ENCODE measurements around the gene PTPRN2. TPM values are rescaled to one million over a fixed set of nuclear protein-coding genes. Genes with fewer than 3 reads are reported as not detected.
"Not testable (repeated sequence)": the region's sequence is repeated elsewhere in the genome, so short reads cannot be mapped to it uniquely, and the experiment has no call there.

PTPRN2 gene
- polyA plus RNA-seq, 4 donors = 1.6 to 11.7 (median 4.0) TPM

DNA sequence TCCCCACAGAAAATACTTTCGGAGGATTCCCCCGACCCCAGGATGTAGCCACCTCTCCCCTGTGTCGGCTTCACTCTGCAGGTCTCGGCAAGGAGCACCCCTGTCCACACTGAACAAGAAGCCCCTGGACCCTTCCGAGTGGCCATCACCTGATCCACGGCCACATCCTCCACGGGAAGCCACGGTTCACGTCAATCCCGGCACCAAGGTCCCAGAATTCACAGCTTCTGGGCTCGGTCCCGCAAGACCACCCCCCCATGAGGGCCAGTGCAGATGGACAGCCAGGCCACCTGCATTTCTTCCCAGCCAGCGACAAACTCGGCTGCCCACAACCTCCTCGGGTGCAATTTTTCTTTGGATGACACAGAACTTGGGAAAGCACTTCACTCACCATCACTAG, 199.6 kb downstream of the PTPRN2 start:
- 75 to 87% (median 86%) methylated on average over 15 of the region's 15 CpGs for WGBS, 3 donors
- Histone ChIP-seq H3K27me3 (ENCODE audit: control insufficient read depth in 3 of 3, insufficient read depth in 3 of 3, low read length in 3 of 3) (no peaks in the 10 kb centered on the region), H3K9me3 (ENCODE audit: control insufficient read depth in 2 of 2, insufficient read depth in 1 of 2, low read depth in 1 of 2, low read length in 1 of 2) (no peaks in the 10 kb centered on the region), H3K4me1 (ENCODE audit: control insufficient read depth in 3 of 3, insufficient read depth in 2 of 3, low read depth in 1 of 3, low read length in 2 of 3) (no peaks in the 10 kb centered on the region), H3K36me3 (ENCODE audit: control insufficient read depth in 3 of 3, insufficient read depth in 2 of 3, low read depth in 1 of 3, low read length in 3 of 3) (no peaks in the 10 kb centered on the region), H3K27ac (ENCODE audit: low read depth in 1 of 3, low read length in 2 of 3) (no peak overlapping the region), H3K4me3 (ENCODE audit: low read depth in 1 of 3, low read length in 3 of 3) (no peak overlapping the region)
- FAIRE-seq (no peak), DNase-seq (no peak)

DNA sequence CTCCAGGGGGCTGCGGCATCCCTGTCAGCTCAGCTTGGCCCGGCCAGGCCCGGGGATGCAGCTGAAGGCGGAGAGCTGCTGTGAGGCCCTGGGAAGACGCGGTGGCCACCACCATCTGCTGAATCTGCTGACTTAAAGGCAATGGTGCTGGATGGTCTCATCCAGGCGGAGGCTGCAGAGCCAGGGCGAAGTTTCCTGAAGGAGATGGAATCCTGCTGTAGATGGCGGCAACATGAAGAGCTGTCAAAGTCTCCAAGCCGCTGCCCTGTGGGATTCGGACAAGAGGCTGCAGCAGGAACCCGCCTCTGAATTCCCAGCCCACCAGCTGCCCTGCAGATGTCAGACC, 200.1 kb downstream of the PTPRN2 start:
- Histone ChIP-seq H3K9me3 (ENCODE audit: control insufficient read depth in 2 of 2, insufficient read depth in 1 of 2, low read depth in 1 of 2, low read length in 1 of 2) (no peaks in the 10 kb centered on the region), H3K4me3 (ENCODE audit: low read depth in 1 of 3, low read length in 3 of 3) (no peak overlapping the region), H3K27ac (ENCODE audit: low read depth in 1 of 3, low read length in 2 of 3) (no peak overlapping the region), H3K27me3 (ENCODE audit: control insufficient read depth in 3 of 3, insufficient read depth in 3 of 3, low read length in 3 of 3) (no peaks in the 10 kb centered on the region), H3K4me1 (ENCODE audit: control insufficient read depth in 3 of 3, insufficient read depth in 2 of 3, low read depth in 1 of 3, low read length in 2 of 3) (no peaks in the 10 kb centered on the region), H3K36me3 (ENCODE audit: control insufficient read depth in 3 of 3, insufficient read depth in 2 of 3, low read depth in 1 of 3, low read length in 3 of 3) (no peaks in the 10 kb centered on the region)
- no peak for FAIRE-seq
- 55 to 86% (median 71%) methylated on average over 9 to 12 of the region's 12 CpGs for WGBS, 3 donors
- no peak for DNase-seq

DNA sequence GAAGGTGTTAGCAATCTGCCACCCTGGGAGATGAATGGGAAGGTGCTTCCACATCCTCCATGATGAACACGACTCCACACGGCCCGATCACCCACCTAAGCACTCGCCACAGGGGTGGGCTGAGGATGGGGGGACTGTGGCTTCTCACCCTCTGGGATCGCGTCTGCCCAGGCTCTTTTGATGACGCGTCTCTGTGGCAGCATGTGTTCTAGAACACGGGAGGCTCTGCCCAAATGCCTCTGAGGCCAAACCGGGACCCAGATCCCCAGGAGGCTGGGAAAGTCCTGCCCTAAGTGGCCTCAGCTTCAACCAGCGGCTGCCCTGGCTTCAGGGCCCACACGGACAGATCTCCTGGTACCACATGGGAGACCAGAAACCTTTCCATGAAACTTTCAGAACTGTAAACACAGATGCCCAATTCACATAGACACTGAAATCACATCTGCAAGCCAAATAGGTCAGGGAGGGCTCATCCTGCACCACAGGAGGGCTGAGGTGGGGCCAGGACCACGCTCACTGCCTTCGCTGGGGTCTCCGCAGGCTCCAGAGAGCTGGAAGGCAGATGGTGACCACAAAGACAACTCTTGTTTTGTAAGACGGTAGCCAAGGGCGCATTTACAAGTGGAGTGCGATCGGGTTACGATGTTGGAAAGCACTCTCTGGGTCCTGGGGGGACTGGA, 200.6 kb downstream of the PTPRN2 start:
- WGBS, 3 donors = 69 to 87% (median 83%) methylated on average over 20 of the region's 20 CpGs
- H3K4me3 ChIP-seq (ENCODE audit: low read depth in 1 of 3, low read length in 3 of 3) = no peak overlapping the region
- no peaks in the 10 kb centered on the region for H3K36me3 ChIP-seq (ENCODE audit: control insufficient read depth in 3 of 3, insufficient read depth in 2 of 3, low read depth in 1 of 3, low read length in 3 of 3)
- no peaks in the 10 kb centered on the region for H3K27me3 ChIP-seq (ENCODE audit: control insufficient read depth in 3 of 3, insufficient read depth in 3 of 3, low read length in 3 of 3)
- no peak overlapping the region for H3K27ac ChIP-seq (ENCODE audit: low read depth in 1 of 3, low read length in 2 of 3)
- H3K4me1 ChIP-seq (ENCODE audit: control insufficient read depth in 3 of 3, insufficient read depth in 2 of 3, low read depth in 1 of 3, low read length in 2 of 3) = no peaks in the 10 kb centered on the region
- DNase-seq = no peak
- no peaks in the 10 kb centered on the region for H3K9me3 ChIP-seq (ENCODE audit: control insufficient read depth in 2 of 2, insufficient read depth in 1 of 2, low read depth in 1 of 2, low read length in 1 of 2)
- FAIRE-seq = no peak

DNA sequence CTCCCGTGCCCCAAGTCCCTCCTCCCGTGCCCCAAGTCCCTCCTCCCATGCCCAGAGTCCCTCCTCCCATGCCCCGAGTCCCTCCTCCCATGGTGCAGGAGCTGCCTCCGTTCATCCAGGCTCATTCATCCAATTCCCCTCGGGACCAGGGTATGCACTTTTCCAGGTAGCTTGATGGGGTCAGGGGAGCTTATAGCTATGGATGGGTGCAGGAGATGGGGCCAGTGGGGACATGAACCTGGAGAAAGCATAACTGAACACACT, 201.3 kb downstream of the PTPRN2 start:
- 76 to 85% (median 80%) methylated on average over 5 of the region's 5 CpGs for WGBS, 3 donors
- H3K36me3 ChIP-seq (ENCODE audit: control insufficient read depth in 3 of 3, insufficient read depth in 2 of 3, low read depth in 1 of 3, low read length in 3 of 3) = no peaks in the 10 kb centered on the region

DNA sequence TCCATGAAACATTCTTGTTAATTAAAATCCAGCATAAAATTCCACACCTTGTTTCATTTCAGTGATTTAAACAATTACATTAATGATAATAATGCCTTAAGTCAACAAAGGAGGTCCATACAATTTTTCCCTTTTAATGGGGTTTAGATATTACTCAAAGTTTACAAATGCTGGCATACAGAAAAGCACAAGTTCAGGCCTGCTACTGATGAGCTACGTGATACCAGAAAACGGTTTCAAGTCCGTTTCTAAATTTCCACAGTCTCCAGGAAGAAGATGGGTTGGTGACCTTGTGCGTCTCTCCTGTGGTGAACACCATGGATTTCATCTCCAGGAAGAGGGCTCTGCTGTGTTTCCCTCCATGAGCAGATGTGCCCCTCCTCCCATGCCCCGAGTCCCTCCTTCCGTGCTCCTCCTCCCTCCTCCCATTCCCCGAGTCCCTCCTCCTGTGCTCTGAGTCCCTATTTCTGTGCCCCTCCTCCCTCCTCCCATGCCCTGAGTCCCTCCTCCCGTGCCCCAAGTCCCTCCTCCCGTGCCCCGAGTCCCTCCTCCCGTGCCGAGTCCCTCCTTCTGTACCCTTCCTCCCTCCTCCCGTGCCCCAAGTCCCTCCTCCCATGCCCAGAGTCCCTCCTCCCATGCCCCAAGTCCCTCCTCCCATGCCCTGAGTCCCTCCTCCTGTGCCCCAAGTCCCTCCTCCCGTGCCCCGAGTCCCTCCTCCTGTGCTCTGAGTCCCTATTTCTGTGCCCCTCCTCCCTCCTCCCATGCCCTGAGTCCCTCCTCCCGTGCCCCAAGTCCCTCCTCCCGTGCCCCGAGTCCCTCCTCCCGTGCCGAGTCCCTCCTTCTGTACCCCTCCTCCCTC, 201.9 kb downstream of the PTPRN2 start:
- H3K27me3 ChIP-seq (ENCODE audit: control insufficient read depth in 3 of 3, insufficient read depth in 3 of 3, low read length in 3 of 3); H3K36me3 ChIP-seq (ENCODE audit: control insufficient read depth in 3 of 3, insufficient read depth in 2 of 3, low read depth in 1 of 3, low read length in 3 of 3); H3K4me3 ChIP-seq (ENCODE audit: low read depth in 1 of 3, low read length in 3 of 3); DNase-seq; FAIRE-seq; H3K27ac ChIP-seq (ENCODE audit: low read depth in 1 of 3, low read length in 2 of 3); H3K9me3 ChIP-seq (ENCODE audit: control insufficient read depth in 2 of 2, insufficient read depth in 1 of 2, low read depth in 1 of 2, low read length in 1 of 2); H3K4me1 ChIP-seq (ENCODE audit: control insufficient read depth in 3 of 3, insufficient read depth in 2 of 3, low read depth in 1 of 3, low read length in 2 of 3): not testable (repeated sequence)
- 81 to 87% (median 84%) methylated on average over 14 to 18 of the region's 20 CpGs for WGBS, 3 donors

More for the DNA sequence above, 201.3 kb downstream of the PTPRN2 start:
- DNase-seq = no peak
- no peaks in the 10 kb centered on the region for H3K27me3 ChIP-seq (ENCODE audit: control insufficient read depth in 3 of 3, insufficient read depth in 3 of 3, low read length in 3 of 3)
- FAIRE-seq = no peak
- no peaks in the 10 kb centered on the region for H3K4me1 ChIP-seq (ENCODE audit: control insufficient read depth in 3 of 3, insufficient read depth in 2 of 3, low read depth in 1 of 3, low read length in 2 of 3)
- no peak overlapping the region for H3K27ac ChIP-seq (ENCODE audit: low read depth in 1 of 3, low read length in 2 of 3)
- no peak overlapping the region for H3K4me3 ChIP-seq (ENCODE audit: low read depth in 1 of 3, low read length in 3 of 3)
- H3K9me3 ChIP-seq (ENCODE audit: control insufficient read depth in 2 of 2, insufficient read depth in 1 of 2, low read depth in 1 of 2, low read length in 1 of 2) = no peaks in the 10 kb centered on the region

DNA sequence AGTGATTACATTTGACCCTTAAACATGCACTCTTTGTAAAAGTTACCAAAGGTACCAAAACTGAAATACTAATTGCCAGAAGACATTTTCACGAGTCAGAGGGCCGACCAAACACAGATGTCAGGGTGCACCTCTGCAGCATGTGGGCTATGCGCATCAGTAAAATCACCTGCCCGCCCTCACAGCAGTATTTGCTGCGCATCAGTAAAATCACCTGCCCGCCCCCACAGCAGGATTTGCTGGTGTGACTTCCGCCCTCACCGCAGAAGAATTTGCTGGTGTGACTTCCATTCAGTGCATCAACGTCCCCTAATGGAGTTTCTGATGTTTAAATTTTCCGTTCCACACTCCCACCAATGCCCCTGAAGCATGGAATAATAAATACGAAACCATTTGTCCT, 202.9 kb downstream of the PTPRN2 start:
- DNase-seq (no peak), FAIRE-seq (no peak)
- Histone ChIP-seq H3K9me3 (ENCODE audit: control insufficient read depth in 2 of 2, insufficient read depth in 1 of 2, low read depth in 1 of 2, low read length in 1 of 2) (peaks cover 0 to 9% of the 10 kb centered on the region in 2 donors), H3K27me3 (ENCODE audit: control insufficient read depth in 3 of 3, insufficient read depth in 3 of 3, low read length in 3 of 3) (no peaks in the 10 kb centered on the region), H3K4me1 (ENCODE audit: control insufficient read depth in 3 of 3, insufficient read depth in 2 of 3, low read depth in 1 of 3, low read length in 2 of 3) (no peaks in the 10 kb centered on the region), H3K4me3 (ENCODE audit: low read depth in 1 of 3, low read length in 3 of 3) (no peak overlapping the region), H3K36me3 (ENCODE audit: control insufficient read depth in 3 of 3, insufficient read depth in 2 of 3, low read depth in 1 of 3, low read length in 3 of 3) (no peaks in the 10 kb centered on the region), H3K27ac (ENCODE audit: low read depth in 1 of 3, low read length in 2 of 3) (no peak overlapping the region)
- WGBS, 3 donors = 54 to 64% (median 60%) methylated on average over 11 of the region's 11 CpGs

DNA sequence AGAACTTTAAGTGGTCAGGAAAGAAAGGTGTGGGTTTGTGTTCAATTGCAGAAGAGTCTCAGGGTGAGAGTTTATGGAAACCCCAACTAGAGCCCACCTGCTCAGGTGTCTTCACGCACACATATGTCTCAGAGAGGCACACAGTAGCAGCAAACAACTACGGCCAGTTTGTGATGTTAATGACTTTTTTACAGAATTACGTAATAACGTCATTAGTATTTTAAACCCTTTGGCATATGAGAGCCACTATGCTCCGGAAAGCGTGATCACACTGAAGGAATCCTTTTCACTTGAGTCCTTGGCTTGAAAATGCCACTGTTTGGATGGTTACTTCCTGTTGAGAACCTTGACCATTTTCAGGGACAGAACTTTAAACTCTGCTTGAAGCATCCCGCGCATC, 204.0 kb downstream of the PTPRN2 start:
- H3K4me3 ChIP-seq (ENCODE audit: low read depth in 1 of 3, low read length in 3 of 3) = no peak overlapping the region
- no peaks in the 10 kb centered on the region for H3K4me1 ChIP-seq (ENCODE audit: control insufficient read depth in 3 of 3, insufficient read depth in 2 of 3, low read depth in 1 of 3, low read length in 2 of 3)
- peaks cover 0 to 13% of the 10 kb centered on the region in 2 donors for H3K9me3 ChIP-seq (ENCODE audit: control insufficient read depth in 2 of 2, insufficient read depth in 1 of 2, low read depth in 1 of 2, low read length in 1 of 2)
- no peak overlapping the region for H3K27ac ChIP-seq (ENCODE audit: low read depth in 1 of 3, low read length in 2 of 3)
- peaks cover 0 to 3% (median 0%) of the 10 kb centered on the region in 3 donors for H3K27me3 ChIP-seq (ENCODE audit: control insufficient read depth in 3 of 3, insufficient read depth in 3 of 3, low read length in 3 of 3)
- H3K36me3 ChIP-seq (ENCODE audit: control insufficient read depth in 3 of 3, insufficient read depth in 2 of 3, low read depth in 1 of 3, low read length in 3 of 3) = no peaks in the 10 kb centered on the region
- no peak for DNase-seq
- WGBS, 3 donors = 80 to 87% (median 81%) methylated on average over 8 of the region's 8 CpGs
- no peak for FAIRE-seq

DNA sequence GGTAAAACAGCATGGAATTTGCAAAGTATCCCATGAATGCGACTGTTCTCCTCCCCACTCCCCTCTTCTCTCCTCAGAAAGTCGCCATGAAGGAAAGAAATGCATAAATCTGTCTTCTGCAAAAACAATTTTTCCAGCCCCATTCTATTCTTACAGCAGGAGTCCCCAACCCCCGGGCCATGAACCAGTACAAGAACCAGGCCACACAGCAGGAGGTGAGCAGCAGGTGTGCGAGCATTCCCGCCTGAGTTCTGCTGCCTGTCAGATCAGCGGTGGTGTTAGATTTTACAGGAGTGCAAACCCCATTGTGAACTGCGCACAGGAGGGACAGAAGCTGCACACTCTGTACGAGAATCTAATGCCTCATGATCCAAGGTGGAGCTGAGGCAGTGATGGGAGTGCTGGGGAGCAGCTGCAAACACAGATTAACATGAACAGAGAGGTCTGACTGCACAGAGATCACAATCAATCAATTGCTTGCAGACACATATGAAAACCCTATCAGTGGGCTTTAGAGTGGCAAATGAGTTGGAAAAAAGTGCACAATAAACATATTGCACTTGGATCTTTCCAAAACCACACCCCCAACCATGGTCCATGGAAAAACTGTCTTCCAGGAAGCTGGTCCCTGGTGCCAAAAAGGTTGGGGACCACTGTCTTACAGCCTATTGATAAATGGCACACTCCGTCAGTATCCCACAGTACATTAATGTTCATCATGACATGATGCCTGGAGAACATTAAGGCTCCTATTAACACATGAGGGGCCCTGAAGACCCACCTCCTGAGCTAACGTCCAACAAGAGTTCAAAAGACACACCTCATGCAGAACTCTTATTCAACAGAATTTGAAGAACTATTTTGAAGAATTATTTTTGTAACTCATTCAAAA, 205.0 kb downstream of the PTPRN2 start:
- no peak overlapping the region for H3K27ac ChIP-seq (ENCODE audit: low read depth in 1 of 3, low read length in 2 of 3)
- peaks cover 0 to 3% (median 0%) of the 10 kb centered on the region in 3 donors for H3K27me3 ChIP-seq (ENCODE audit: control insufficient read depth in 3 of 3, insufficient read depth in 3 of 3, low read length in 3 of 3)
- no peaks in the 10 kb centered on the region for H3K36me3 ChIP-seq (ENCODE audit: control insufficient read depth in 3 of 3, insufficient read depth in 2 of 3, low read depth in 1 of 3, low read length in 3 of 3)
- H3K9me3 ChIP-seq (ENCODE audit: control insufficient read depth in 2 of 2, insufficient read depth in 1 of 2, low read depth in 1 of 2, low read length in 1 of 2) = peaks cover 0 to 13% of the 10 kb centered on the region in 2 donors
- DNase-seq = no peak
- FAIRE-seq = no peak
- H3K4me3 ChIP-seq (ENCODE audit: low read depth in 1 of 3, low read length in 3 of 3) = no peak overlapping the region
- 57 to 66% (median 57%) methylated on average over 10 of the region's 10 CpGs for WGBS, 3 donors
- H3K4me1 ChIP-seq (ENCODE audit: control insufficient read depth in 3 of 3, insufficient read depth in 2 of 3, low read depth in 1 of 3, low read length in 2 of 3) = no peaks in the 10 kb centered on the region
